Measurements from ENCODE around the gene TBX2. TPM values are rescaled to one million over a fixed set of nuclear protein-coding genes. Genes with fewer than 3 reads are reported as not detected.
A peak's percentile ranks its signal among the peaks of the same experiment; 100 is the strongest.

Gene TBX2
- total and polyA plus RNA-seq, 2 of the 4 experiments (the other 2 are of a cell fraction): 20.1 to 64.1 TPM

DNA sequence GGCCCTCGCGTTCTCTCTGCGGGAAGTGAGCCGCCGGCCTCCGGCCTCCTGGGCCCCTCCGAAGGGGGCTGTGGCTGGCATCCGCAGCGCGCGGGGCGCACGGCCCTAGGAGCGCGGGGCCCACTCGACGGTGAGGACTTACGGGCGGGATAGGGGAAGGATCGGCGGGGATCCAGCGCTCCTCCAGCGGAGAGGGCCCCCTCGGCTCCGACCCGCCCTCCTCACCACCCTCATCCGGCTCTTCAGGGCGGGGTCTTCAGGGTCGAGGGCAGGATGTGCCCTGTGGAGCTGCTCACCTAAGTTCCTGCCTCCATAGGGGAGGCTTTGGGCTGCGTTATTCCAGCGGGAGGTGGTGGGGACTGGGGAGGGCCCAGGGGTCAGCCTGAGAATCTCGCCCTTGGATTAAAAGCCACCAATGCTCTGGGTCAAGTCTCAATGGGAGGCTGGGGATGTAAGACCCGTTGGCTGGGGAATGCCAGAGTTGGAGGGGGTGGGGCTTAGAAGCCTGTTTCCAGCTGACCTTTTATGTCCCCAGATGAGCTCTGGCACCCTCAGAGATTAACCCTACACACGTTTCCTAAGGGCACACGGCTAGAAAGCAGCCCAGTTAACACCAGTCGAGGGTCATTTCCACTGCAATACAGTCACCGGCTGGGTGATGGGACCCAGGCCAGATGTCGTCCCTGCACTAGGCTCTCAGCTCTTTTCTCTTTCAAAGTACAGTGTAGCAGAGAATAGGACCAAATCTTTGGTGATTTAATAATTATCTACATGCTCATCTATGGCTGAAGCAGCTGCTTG lies 13.4 kb downstream of the TBX2 start:
- Histone ChIP-seq H3K23ac (ENCODE audit: low read depth, low read length) (peak overlapping the region; percentile 70), H3K4me1 (ENCODE audit: control insufficient read depth, insufficient read depth, low read length) (peaks cover 33% of the 10 kb centered on the region), H4K8ac (ENCODE audit: low read depth in 2 of 2, low read length in 2 of 2) (peak overlapping the region; percentile 84 to 88; a peak in 2 of 4 replicates), H2BK5ac (ENCODE audit: low read depth, low read length, poor library complexity, severe bottlenecking) (peak overlapping the region; percentile 71), H3K18ac (ENCODE audit: low read depth, low read length) (peak overlapping the region; percentile 34; the same call in 1 of the 2 replicates), H2BK20ac (ENCODE audit: low read depth, low read length) (no peak overlapping the region), H3K9ac (ENCODE audit: low read depth, low read length) (peak overlapping the region; percentile 81), H3K9me1 (ENCODE audit: insufficient read depth, low read length) (no peaks in the 10 kb centered on the region; the same call in 1 of the 2 replicates), H2BK15ac (ENCODE audit: low read depth, low read length) (no peak overlapping the region), H4K20me1 (ENCODE audit: insufficient read depth, low read length) (peaks cover 14% of the 10 kb centered on the region; the same call in 1 of the 2 replicates), H3K27me3 (ENCODE audit: control insufficient read depth, insufficient read depth, low read length) (no peaks in the 10 kb centered on the region), H2BK120ac (ENCODE audit: low read depth, low read length) (peak overlapping the region; percentile 47), H3K27ac (ENCODE audit: insufficient read depth, low read length) (peak overlapping the region; percentile 89), H4K91ac (ENCODE audit: insufficient read depth, low read depth, low read length) (peak overlapping the region; percentile 47), H3K9me3 (ENCODE audit: control insufficient read depth, insufficient read depth, low read length) (no peaks in the 10 kb centered on the region), H3K79me1 (ENCODE audit: low read depth in 1 of 2, low read length in 2 of 2) (peaks cover 9 to 46% of the 10 kb centered on the region in 2 experiments; a peak in 3 of 4 replicates), H2AK9ac (replicated peaks; ENCODE audit: low read depth, low read length, poor library complexity) (peak overlapping the region; percentile 94), H2AK5ac (ENCODE audit: low read depth, low read length) (peak overlapping the region; percentile 63; the same call in 1 of the 2 replicates), H3K14ac (replicated peaks; ENCODE audit: low read depth, low read length) (peak overlapping the region; percentile 86), H3K4me3 (ENCODE audit: insufficient read depth, low read depth, low read length) (peak overlapping the region; percentile 66), H4K5ac (ENCODE audit: low read depth, low read length) (peak overlapping the region; percentile 11; the same call in 1 of the 2 replicates), H3K36me3 (ENCODE audit: control insufficient read depth, insufficient read depth, low read length) (peaks cover 10% of the 10 kb centered on the region), H2AFZ (replicated peaks; ENCODE audit: low read length, poor library complexity) (peak overlapping the region; percentile 98), H3K4me2 (ENCODE audit: low read depth, low read length) (peak overlapping the region; percentile 80), H3K4ac (ENCODE audit: low read depth, low read length) (peak overlapping the region; percentile 80), H3K56ac (ENCODE audit: extremely low read depth, insufficient read depth, low read length) (0 out of 2 replicates have a peak overlapping the region, but pooled peaks have one; percentile 35)
- ATAC-seq (ENCODE audit: low read depth): no peak
- intact Hi-C loops (cut with micrococcal nuclease): loop anchor here (1.0 to 5.0 kb wide), 3 partner anchors 138 to 654 kb away; partner anchors contain the start of gene MED13
- no peak for DNase-seq
- dilution Hi-C loops (cut with HindIII; ENCODE audit: low sequenced_read_pairs, unreplicated experiment): no loop called here
- no TSS peak for BruUV-seq (replicated peaks)
- TF ChIP-seq, protein P1, sequence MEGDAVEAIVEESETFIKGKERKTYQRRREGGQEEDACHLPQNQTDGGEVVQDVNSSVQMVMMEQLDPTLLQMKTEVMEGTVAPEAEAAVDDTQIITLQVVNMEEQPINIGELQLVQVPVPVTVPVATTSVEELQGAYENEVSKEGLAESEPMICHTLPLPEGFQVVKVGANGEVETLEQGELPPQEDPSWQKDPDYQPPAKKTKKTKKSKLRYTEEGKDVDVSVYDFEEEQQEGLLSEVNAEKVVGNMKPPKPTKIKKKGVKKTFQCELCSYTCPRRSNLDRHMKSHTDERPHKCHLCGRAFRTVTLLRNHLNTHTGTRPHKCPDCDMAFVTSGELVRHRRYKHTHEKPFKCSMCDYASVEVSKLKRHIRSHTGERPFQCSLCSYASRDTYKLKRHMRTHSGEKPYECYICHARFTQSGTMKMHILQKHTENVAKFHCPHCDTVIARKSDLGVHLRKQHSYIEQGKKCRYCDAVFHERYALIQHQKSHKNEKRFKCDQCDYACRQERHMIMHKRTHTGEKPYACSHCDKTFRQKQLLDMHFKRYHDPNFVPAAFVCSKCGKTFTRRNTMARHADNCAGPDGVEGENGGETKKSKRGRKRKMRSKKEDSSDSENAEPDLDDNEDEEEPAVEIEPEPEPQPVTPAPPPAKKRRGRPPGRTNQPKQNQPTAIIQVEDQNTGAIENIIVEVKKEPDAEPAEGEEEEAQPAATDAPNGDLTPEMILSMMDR (conservative IDR thresholded peaks at IDR 0.05; ENCODE audit: low read depth, low read length): no peak
- TF ChIP-seq MAZ (IDR thresholded peaks at IDR 0.05; ENCODE audit: borderline replicate concordance, low read depth, low read length): 0 out of 2 replicates have a peak, but pooled peaks have one; percentile 5
- in situ Hi-C loops (cut with MboI; ENCODE audit: low sequenced_read_pairs): no loop called here
- CTCF ChIA-PET: interaction anchor here (0.5 to 1.7 kb wide), 6 partner anchors 13 to 161 kb away, joined by 3 to 8 read pairs (median 4); partner anchors contain the start of gene TBX2
- WGBS, 2 experiments (ENCODE audit: extremely low coverage in 2 of 2, insufficient read length in 1 of 2): 6% methylated on average over 7 of the region's 38 CpGs; no CpG with 5 or more reads in 1 of the 2 experiments
- POLR2A ChIA-PET (ENCODE audit: unreplicated experiment): interaction anchor here (0.5 to 1.7 kb wide), 5 partner anchors 11 to 692 kb away, joined by 3 to 6 read pairs (median 4); partner anchors contain the start of gene TBX2
